Ovary (tissue), 3 donors: Measurements from ENCODE around the gene CLASP1.

Experiments used
- POLR2A ChIP-seq: fragments of 450-650 bp; IDR thresholded peaks from one replicate; pipeline ENCODE4 v1.6.1; 2017; ENCODE audit warnings: antibody characterized with exemption, mild to moderate bottlenecking, moderate library complexity
- TF ChIP-seq, protein P1 (sequence below), 3 donors: fragments of 450-650 bp in 2 of 3; fragments of 200-600 bp in 1 of 3; IDR thresholded peaks; one replicate each; pipeline versions ENCODE4 v1.5.1 to v1.8.0; 2016 to 2022; ENCODE audit warnings: antibody characterized with exemption in 3 of 3, mild to moderate bottlenecking in 1 of 3
- donor health status: DM: no; HTN: no; CAD: no.

DNA sequence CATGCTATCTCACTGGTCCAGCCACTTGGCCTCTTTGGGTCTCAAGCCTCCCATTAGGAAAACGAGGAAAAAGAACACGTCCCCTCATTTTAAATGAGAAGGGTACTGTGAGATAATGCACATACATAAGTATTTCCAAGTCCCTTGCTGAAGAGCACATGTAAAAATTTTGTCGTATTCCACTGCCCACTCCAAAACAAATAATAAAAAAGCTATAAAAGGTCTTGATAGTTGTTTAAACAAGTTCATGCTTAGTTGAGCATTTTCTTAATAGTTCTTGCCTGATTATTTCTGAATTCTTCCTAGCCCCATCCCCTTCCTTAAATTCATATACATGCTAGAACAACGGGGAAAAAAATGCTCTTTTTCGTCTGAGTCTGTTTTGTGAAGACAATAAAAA lies 228.8 kb downstream of the CLASP1 start:
- TF ChIP-seq, protein P1, sequence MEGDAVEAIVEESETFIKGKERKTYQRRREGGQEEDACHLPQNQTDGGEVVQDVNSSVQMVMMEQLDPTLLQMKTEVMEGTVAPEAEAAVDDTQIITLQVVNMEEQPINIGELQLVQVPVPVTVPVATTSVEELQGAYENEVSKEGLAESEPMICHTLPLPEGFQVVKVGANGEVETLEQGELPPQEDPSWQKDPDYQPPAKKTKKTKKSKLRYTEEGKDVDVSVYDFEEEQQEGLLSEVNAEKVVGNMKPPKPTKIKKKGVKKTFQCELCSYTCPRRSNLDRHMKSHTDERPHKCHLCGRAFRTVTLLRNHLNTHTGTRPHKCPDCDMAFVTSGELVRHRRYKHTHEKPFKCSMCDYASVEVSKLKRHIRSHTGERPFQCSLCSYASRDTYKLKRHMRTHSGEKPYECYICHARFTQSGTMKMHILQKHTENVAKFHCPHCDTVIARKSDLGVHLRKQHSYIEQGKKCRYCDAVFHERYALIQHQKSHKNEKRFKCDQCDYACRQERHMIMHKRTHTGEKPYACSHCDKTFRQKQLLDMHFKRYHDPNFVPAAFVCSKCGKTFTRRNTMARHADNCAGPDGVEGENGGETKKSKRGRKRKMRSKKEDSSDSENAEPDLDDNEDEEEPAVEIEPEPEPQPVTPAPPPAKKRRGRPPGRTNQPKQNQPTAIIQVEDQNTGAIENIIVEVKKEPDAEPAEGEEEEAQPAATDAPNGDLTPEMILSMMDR (IDR thresholded peaks at IDR 0.05), result no peak
- TF ChIP-seq POLR2A, result no peak
